ENCODE data around the gene BUD31. TPM values are rescaled to one million over a fixed set of nuclear protein-coding genes. Genes with fewer than 3 reads are reported as not detected.

BUD31 gene
- total and polyA plus RNA-seq, 4 donors = 88.5 to 185 (median 115) TPM

DNA sequence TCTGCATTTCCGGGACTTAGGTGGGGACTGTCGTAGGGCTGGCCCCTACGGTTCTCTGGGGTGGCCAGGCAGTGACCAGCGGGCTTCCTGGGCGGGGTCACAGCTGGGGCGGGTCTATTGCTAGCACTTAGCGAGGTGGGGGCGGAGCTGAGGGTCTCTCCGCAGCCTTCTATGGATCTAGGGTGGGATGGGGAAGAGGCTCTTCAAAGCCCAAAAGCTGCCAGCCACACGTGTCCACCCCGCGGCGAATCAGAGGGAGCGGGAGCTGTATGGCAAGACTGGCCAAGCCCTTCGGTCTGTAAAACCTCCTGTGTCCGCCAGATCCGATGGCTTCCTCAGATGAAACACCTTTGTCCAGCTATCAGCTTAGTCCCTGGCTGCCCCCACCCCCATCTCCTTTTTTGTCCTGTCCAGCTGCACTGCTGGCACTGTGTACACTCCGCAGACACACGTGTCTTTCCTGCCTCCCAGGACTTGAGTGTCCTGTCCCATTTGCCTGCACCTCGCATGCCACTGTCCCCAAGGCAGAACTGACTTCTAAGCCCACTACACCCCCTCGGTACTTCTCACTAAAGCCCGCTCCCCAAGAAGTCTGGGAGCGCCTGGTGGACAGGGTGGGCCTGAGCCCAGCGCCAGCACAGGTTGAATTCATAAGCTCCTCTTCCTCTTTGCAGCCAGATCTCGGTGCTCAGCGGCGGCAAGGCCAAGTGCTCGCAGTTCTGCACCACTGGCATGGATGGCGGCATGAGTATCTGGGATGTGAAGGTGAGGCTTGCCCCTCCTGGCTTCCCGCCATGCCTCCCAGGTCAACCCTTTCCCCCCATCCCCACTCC, 15.2 kb upstream of the BUD31 start:
- Histone ChIP-seq H3K27ac (ENCODE audit: low read depth in 1 of 2, low read length in 1 of 2) (peak overlapping the region in 1 of 2 donors; percentile 67), H3K9me3 (ENCODE audit: control insufficient read depth in 4 of 4, insufficient read depth in 3 of 4, low read length in 3 of 4) (no peaks in the 10 kb centered on the region), H3K9ac (ENCODE audit: insufficient read depth in 1 of 2, low read length in 2 of 2) (peak overlapping the region; percentile 81 to 82), H3K27me3 (ENCODE audit: control insufficient read depth in 3 of 3, insufficient read depth in 3 of 3, low read length in 2 of 3) (no peaks in the 10 kb centered on the region), H3K36me3 (ENCODE audit: control insufficient read depth in 4 of 4, insufficient read depth in 4 of 4, low read length in 4 of 4) (peaks cover 11 to 65% (median 21%) of the 10 kb centered on the region in 4 donors), H3K4me1 (ENCODE audit: control insufficient read depth in 5 of 5, insufficient read depth in 5 of 5, low read length in 5 of 5) (peaks cover 2 to 15% (median 10%) of the 10 kb centered on the region in 5 donors), H3K4me3 (peak overlapping the region; percentile 27)
- WGBS, 2 donors = 51 to 60% methylated on average over 28 to 30 of the region's 30 CpGs
- DNase-seq (peak; percentile 72 to 81 (median 78)), ATAC-seq (ENCODE audit: insufficient read depth, low FRiP score) (peak; percentile 46)
- TF ChIP-seq, protein P1, sequence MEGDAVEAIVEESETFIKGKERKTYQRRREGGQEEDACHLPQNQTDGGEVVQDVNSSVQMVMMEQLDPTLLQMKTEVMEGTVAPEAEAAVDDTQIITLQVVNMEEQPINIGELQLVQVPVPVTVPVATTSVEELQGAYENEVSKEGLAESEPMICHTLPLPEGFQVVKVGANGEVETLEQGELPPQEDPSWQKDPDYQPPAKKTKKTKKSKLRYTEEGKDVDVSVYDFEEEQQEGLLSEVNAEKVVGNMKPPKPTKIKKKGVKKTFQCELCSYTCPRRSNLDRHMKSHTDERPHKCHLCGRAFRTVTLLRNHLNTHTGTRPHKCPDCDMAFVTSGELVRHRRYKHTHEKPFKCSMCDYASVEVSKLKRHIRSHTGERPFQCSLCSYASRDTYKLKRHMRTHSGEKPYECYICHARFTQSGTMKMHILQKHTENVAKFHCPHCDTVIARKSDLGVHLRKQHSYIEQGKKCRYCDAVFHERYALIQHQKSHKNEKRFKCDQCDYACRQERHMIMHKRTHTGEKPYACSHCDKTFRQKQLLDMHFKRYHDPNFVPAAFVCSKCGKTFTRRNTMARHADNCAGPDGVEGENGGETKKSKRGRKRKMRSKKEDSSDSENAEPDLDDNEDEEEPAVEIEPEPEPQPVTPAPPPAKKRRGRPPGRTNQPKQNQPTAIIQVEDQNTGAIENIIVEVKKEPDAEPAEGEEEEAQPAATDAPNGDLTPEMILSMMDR (IDR thresholded peaks at IDR 0.05; ENCODE audit: control extremely low read depth, extremely low read depth) = no peak

DNA sequence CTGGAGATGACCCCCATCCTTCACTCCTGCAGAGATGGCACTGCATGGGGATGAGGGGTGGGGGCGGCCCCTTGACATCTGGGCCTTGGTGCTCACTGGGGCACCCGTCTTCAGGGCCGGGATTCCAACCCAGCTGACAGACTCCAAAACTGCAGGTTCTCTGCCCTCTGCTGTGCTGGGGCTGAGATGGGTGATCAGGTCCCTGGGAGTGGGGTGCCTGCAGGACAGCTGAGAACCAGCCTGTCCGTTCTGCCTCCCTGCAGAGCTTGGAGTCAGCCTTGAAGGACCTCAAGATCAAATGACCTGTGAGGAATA, 14.6 kb upstream of the BUD31 start:
- H3K4me1 ChIP-seq (ENCODE audit: control insufficient read depth in 5 of 5, insufficient read depth in 5 of 5, low read length in 5 of 5) = peaks cover 2 to 15% (median 10%) of the 10 kb centered on the region in 5 donors
- no peaks in the 10 kb centered on the region for H3K9me3 ChIP-seq (ENCODE audit: control insufficient read depth in 4 of 4, insufficient read depth in 3 of 4, low read length in 3 of 4)
- peaks cover 11 to 66% (median 22%) of the 10 kb centered on the region in 4 donors for H3K36me3 ChIP-seq (ENCODE audit: control insufficient read depth in 4 of 4, insufficient read depth in 4 of 4, low read length in 4 of 4)
- TF ChIP-seq, protein P1 (IDR thresholded peaks at IDR 0.05; ENCODE audit: control extremely low read depth, extremely low read depth) = no peak
- DNase-seq (no peak), ATAC-seq (ENCODE audit: insufficient read depth, low FRiP score) (no peak)
- no peaks in the 10 kb centered on the region for H3K27me3 ChIP-seq (ENCODE audit: control insufficient read depth in 3 of 3, insufficient read depth in 3 of 3, low read length in 2 of 3)
- no peak overlapping the region for H3K9ac ChIP-seq (ENCODE audit: insufficient read depth in 1 of 2, low read length in 2 of 2)
- no peak overlapping the region for H3K27ac ChIP-seq (ENCODE audit: low read depth in 1 of 2, low read length in 1 of 2)
- WGBS, 2 donors = 92% methylated on average over 4 of the region's 4 CpGs
- no peak overlapping the region for H3K4me3 ChIP-seq

DNA sequence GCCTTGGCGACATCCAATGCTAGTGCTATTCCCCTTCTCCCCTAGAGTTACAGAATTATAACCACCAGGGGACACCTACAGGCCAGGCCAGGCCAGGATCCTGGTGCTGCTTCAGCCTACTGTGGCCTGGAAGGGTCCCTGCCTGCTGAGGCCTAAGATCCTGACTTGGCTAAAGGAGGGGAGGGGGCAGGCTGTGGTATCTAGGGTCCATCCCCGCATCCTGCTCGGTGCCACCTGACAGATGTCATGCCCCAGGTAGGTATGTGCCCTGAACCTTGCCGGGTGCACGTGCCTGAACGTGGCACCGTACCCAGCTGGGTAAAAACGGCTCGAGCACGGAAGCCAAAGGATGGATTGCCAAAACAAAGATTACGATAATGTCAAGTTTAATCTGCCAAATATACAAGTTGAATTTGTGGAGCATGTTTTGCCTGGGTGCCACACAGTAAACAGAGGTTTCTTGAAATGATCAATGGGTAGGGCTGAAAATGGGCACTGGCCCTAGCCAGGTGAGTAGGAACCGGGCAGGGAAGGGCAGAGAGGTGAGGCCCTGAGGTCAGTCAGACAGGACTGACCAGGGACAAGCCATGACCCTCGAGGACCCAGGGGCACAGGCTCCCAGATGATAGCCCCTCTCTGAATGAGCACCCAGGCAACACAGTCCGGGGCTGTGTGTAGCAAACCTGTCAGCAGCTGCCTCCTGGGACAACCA, 13.0 kb upstream of the BUD31 start:
- ATAC-seq (ENCODE audit: insufficient read depth, low FRiP score) (no peak), DNase-seq (no peak)
- H3K9ac ChIP-seq (ENCODE audit: insufficient read depth in 1 of 2, low read length in 2 of 2) = no peak overlapping the region
- no peaks in the 10 kb centered on the region for H3K9me3 ChIP-seq (ENCODE audit: control insufficient read depth in 4 of 4, insufficient read depth in 3 of 4, low read length in 3 of 4)
- WGBS, 2 donors = 89 to 93% methylated on average over 14 of the region's 14 CpGs
- H3K36me3 ChIP-seq (ENCODE audit: control insufficient read depth in 4 of 4, insufficient read depth in 4 of 4, low read length in 4 of 4) = peaks cover 19 to 66% (median 30%) of the 10 kb centered on the region in 4 donors
- no peaks in the 10 kb centered on the region for H3K27me3 ChIP-seq (ENCODE audit: control insufficient read depth in 3 of 3, insufficient read depth in 3 of 3, low read length in 2 of 3)
- no peak overlapping the region for H3K27ac ChIP-seq (ENCODE audit: low read depth in 1 of 2, low read length in 1 of 2)
- TF ChIP-seq, protein P1 (IDR thresholded peaks at IDR 0.05; ENCODE audit: control extremely low read depth, extremely low read depth) = no peak
- H3K4me1 ChIP-seq (ENCODE audit: control insufficient read depth in 5 of 5, insufficient read depth in 5 of 5, low read length in 5 of 5) = peaks cover 2 to 15% (median 10%) of the 10 kb centered on the region in 5 donors
- no peak overlapping the region for H3K4me3 ChIP-seq
